ENCODE data around the gene FRYL.

DNA sequence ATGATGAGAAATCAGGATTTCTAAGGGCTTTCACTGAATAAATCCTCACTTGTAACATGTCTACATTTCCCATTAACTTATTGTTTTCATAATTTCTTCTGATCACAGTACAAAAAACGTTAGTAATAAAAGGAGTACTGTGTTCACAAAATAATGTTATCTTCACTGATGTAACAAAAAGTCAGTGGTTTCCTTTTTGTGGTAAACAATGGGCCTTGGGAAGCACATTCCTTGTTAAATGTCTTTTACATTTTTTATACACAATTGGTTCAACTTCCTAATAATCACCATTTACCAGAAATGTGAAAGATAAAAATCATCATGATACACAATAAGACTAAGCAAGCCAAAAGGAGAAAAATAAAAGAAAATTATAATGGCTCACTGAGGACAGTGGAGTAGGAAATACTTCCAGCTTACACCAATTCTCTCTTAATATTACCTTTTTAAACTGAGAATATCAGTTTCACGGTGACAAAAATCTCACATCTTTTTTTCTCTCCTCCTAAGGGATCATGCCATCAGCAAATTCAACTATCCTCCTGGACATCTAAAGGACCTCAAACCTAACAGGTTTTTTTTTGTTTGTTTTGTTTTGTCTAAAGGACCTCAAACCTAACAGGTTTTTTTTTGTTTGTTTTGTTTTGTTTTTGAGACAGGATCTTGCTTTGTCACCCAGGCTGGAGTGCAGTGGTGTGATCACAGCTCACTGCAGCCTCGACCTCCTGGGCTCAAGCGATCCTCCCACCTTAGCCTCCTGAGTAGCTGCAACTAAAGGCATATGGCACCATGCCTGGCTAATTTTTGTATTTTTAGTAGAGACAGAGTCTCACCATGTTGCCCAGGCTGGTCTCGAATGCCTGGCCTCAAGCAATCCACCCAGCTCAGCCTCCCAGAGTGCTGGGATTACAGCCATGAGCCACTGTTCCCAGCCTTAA, 57.3 kb downstream of the FRYL start:
- TF ChIP-seq, protein P1, sequence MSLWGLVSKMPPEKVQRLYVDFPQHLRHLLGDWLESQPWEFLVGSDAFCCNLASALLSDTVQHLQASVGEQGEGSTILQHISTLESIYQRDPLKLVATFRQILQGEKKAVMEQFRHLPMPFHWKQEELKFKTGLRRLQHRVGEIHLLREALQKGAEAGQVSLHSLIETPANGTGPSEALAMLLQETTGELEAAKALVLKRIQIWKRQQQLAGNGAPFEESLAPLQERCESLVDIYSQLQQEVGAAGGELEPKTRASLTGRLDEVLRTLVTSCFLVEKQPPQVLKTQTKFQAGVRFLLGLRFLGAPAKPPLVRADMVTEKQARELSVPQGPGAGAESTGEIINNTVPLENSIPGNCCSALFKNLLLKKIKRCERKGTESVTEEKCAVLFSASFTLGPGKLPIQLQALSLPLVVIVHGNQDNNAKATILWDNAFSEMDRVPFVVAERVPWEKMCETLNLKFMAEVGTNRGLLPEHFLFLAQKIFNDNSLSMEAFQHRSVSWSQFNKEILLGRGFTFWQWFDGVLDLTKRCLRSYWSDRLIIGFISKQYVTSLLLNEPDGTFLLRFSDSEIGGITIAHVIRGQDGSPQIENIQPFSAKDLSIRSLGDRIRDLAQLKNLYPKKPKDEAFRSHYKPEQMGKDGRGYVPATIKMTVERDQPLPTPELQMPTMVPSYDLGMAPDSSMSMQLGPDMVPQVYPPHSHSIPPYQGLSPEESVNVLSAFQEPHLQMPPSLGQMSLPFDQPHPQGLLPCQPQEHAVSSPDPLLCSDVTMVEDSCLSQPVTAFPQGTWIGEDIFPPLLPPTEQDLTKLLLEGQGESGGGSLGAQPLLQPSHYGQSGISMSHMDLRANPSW (CRISPR knock-in tag; IDR thresholded peaks at IDR 0.05; ENCODE audit: borderline replicate concordance), result no peak
- TF ChIP-seq SRF (IDR thresholded peaks at IDR 0.05; ENCODE audit: low read depth, low read length) (no peak), ETV6 (CRISPR knock-in tag; conservative IDR thresholded peaks at IDR 0.05) (no peak), ZNF280D (CRISPR knock-in tag; IDR thresholded peaks at IDR 0.05) (no peak), BHLHE40 (IDR thresholded peaks at IDR 0.05; ENCODE audit: low read length) (no peak), POLR2AphosphoS2 (IDR thresholded peaks at IDR 0.05; ENCODE audit: low read depth, low read length) (no peak), NFIC (IDR thresholded peaks at IDR 0.05; ENCODE audit: low read length) (no peak)

Measured in HepG2 (cell line).